Adipose tissue (tissue), 3 donors: ENCODE measurements around the gene DZIP1L. TPM values are rescaled to one million over a fixed set of nuclear protein-coding genes. Genes with fewer than 3 reads are reported as not detected.

Experiments
- H3K27ac ChIP-seq: one replicate; pipeline ENCODE4 v1.5.1; 2013; ENCODE audit warnings: low read depth, low read length
- WGBS, 3 donors: extraction: QIAGEN DNeasy Blood & Tissue Kit; methylation state at CpG; one replicate each; pipeline ENCODE4 v1.1.7; 2013; 5-methylcytosine and 5-hydroxymethylcytosine counted together
- polyA plus RNA-seq, 3 donors: library from polyadenylated mRNA; stranded (reverse); fragments of 200-250 nt; gene quantifications; one replicate each; pipeline ENCODE4 v1.2.3, GENCODE V29; 2013
- donor health status: healthy with polysubstance abuse.
- donor health status: Bipolar disorder and iron deficiency.
- donor health status: healthy.

DZIP1L gene
- polyA plus RNA-seq, 3 donors, result 2.6 to 5.3 (median 3.4) TPM

GRCh38 chr3:138016065-138016464 lies 99.3 kb downstream of the DZIP1L start:
- H3K27ac ChIP-seq, result no peak overlapping the region
- 74 to 86% (median 81%) methylated on average over 2 of the region's 2 CpGs for WGBS, 3 donors

- 84 to 97% (median 93%) methylated on average over 4 of the region's 4 CpGs for WGBS, 3 donors
- H3K27ac ChIP-seq, result no peak overlapping the region
These were observed 102.9 kb downstream of the DZIP1L start for GRCh38 chr3:138012526-138012925.

Other genes starting within 250 kb of the DZIP1L start
- 10 to 100 TPM in 1 of 3 donors, 1 to 10 TPM in 1, under 1 TPM in 1; 0.38 to 32.5 (median 5.6) TPM for gene CLDN18, start 105.4 kb downstream of the DZIP1L start, polyA plus RNA-seq
- gene A4GNT, start 16.8 kb upstream of the DZIP1L start, polyA plus RNA-seq, result under 1 TPM in 2 of 3 donors, not detected in 1; 0.14 to 0.18 TPM
- 1 to 10 TPM; 4.3 to 7.0 (median 5.5) TPM for gene DBR1, start 59.3 kb upstream of the DZIP1L start, polyA plus RNA-seq
- gene ARMC8, start 71.7 kb upstream of the DZIP1L start, polyA plus RNA-seq, result 10 to 100 TPM in 2 of 3 donors, 1 to 10 TPM in 1; 9.1 to 32.1 (median 17.0) TPM
- under 1 TPM; 0.15 to 0.74 (median 0.56) TPM for gene NME9, start 214.2 kb upstream of the DZIP1L start, polyA plus RNA-seq
- gene MRAS, start 233.0 kb upstream of the DZIP1L start, polyA plus RNA-seq, result 100 to 1,000 TPM in 1 of 3 donors, 10 to 100 TPM in 2; 22.0 to 182 (median 55.7) TPM